CD4-positive, alpha-beta T cell treated with Interleukin-17A for 1 hour (primary cell): ENCODE measurements around the gene COX7A1.
"Not testable (repeated sequence)": the region's sequence is repeated elsewhere in the genome, so short reads cannot be mapped to it uniquely, and the experiment has no call there.

Experiments
- DNase-seq: peaks from one replicate; pipeline ENCODE4 v3.0.0-alpha.2; 2020

COX7A1 gene

GRCh38 chr19:36152352-36153091 is at the start of gene COX7A1:
Gene COX7A1 (minus strand): TSS chr19:36152447. CDS start chr19:36152407, 40 bp downstream.
- DNase-seq, result no peak

- DNase-seq, result no peak
Measured at GRCh38 chr19:36201684-36202083, 49.4 kb upstream of the COX7A1 start.

GRCh38 chr19:36198119-36198518 is 45.9 kb upstream of the COX7A1 start:
- no peak for DNase-seq

- DNase-seq, result no peak
Measured at GRCh38 chr19:36196249-36196648, 44.0 kb upstream of the COX7A1 start.

- DNase-seq, result not testable (repeated sequence)
Measured at GRCh38 chr19:36186722-36187121, 34.5 kb upstream of the COX7A1 start.

GRCh38 chr19:36183245-36183628 is 31.0 kb upstream of the COX7A1 start:
- no peak for DNase-seq

- DNase-seq, result no peak
Measured at GRCh38 chr19:36182612-36183244, 30.5 kb upstream of the COX7A1 start.

- not testable (repeated sequence) for DNase-seq
Measured at GRCh38 chr19:36179077-36179476, 26.8 kb upstream of the COX7A1 start.

- not testable (repeated sequence) for DNase-seq
Measured at GRCh38 chr19:36173846-36174245, 21.6 kb upstream of the COX7A1 start.

- no peak for DNase-seq
Measured at GRCh38 chr19:36172852-36173251, 20.6 kb upstream of the COX7A1 start.

GRCh38 chr19:36169084-36169760 is 17.0 kb upstream of the COX7A1 start:
- no peak for DNase-seq

- no peak for DNase-seq
Measured at GRCh38 chr19:36163813-36164212, 11.6 kb upstream of the COX7A1 start.

- no peak for DNase-seq
Measured at GRCh38 chr19:36160821-36161596, 8.8 kb upstream of the COX7A1 start.

GRCh38 chr19:36153126-36153525 is 879 bp upstream of the COX7A1 start:
- no peak for DNase-seq

- no peak for DNase-seq
Measured at GRCh38 chr19:36152019-36152351, 262 bp downstream of the COX7A1 start.

GRCh38 chr19:36151144-36152018 is 866 bp downstream of the COX7A1 start:
- no peak for DNase-seq

GRCh38 chr19:36150586-36150985 is 1.7 kb downstream of the COX7A1 start:
- no peak for DNase-seq

- no peak for DNase-seq
Measured at GRCh38 chr19:36149673-36150406, 2.4 kb downstream of the COX7A1 start.

GRCh38 chr19:36144624-36145023 is 7.6 kb downstream of the COX7A1 start:
- no peak for DNase-seq

GRCh38 chr19:36142496-36142895 is 9.8 kb downstream of the COX7A1 start:
- no peak for DNase-seq

GRCh38 chr19:36142046-36142445 is 10.2 kb downstream of the COX7A1 start:
- DNase-seq, result no peak
